Posterior vena cava (tissue), 2 donors: ENCODE measurements around the gene KL. TPM values are rescaled to one million over a fixed set of nuclear protein-coding genes. Genes with fewer than 3 reads are reported as not detected.

Experiments used
- DNase-seq: peaks from one replicate; pipeline ENCODE4 v3.0.0-alpha.2; 2020; ENCODE audit warnings: low spot score
- intact Hi-C, 2 donors: fragments of 100-400 bp; cut with DNase I; formaldehyde crosslinking; loops; one replicate each; pipeline versions ENCODE4 v1.14.1 to v1.14.2; 2022 to 2023
- total RNA-seq, 2 donors: library from RNA; stranded (reverse); fragmentation: NEBNext Ultra II Directional; extraction: Animal tissue kit (Norgen Biotek cat#: 25700); gene quantifications; one replicate each; pipeline ENCODE4 v1.2.1, GENCODE V29; 2021
- donor health status: DM: yes; HTN: yes; CAD: no.
- donor health status: DM: yes; HTN: yes; CAD: no.

KL gene
- total RNA-seq, 2 donors from 2014 or later, result 2.1 to 2.4 TPM

GRCh38 chr13:33000365-33000764 lies 15.9 kb upstream of the KL start:
- intact Hi-C loops, result no loop called here
- no peak for DNase-seq

- DNase-seq, result no peak
- intact Hi-C loops, result no loop called here
Measured at GRCh38 chr13:33003458-33004019, 12.7 kb upstream of the KL start.

- DNase-seq, result peak; percentile 85
- intact Hi-C loops, result no loop called here
Measured at GRCh38 chr13:33004511-33004910, 11.7 kb upstream of the KL start.

GRCh38 chr13:33006134-33006533 lies 10.1 kb upstream of the KL start:
- DNase-seq, result no peak
- intact Hi-C loops, result no loop called here

GRCh38 chr13:33006638-33007037 lies 9.6 kb upstream of the KL start:
- intact Hi-C loops, result no loop called here
- no peak for DNase-seq

- intact Hi-C loops, result no loop called here
- DNase-seq, result no peak
Measured at GRCh38 chr13:33007237-33007636, 9.0 kb upstream of the KL start.

- intact Hi-C loops, result no loop called here
Measured at GRCh38 chr13:33007950-33008349, 8.3 kb upstream of the KL start.

GRCh38 chr13:33008946-33009722 lies 7.1 kb upstream of the KL start:
- intact Hi-C loops, result no loop called here

More at GRCh38 chr13:33007950-33008349, 8.3 kb upstream of the KL start:
- no peak for DNase-seq

GRCh38 chr13:33011828-33012470 lies 4.3 kb upstream of the KL start:
- DNase-seq, result no peak
- intact Hi-C loops, result no loop called here

More at GRCh38 chr13:33008946-33009722, 7.1 kb upstream of the KL start:
- DNase-seq, result no peak

GRCh38 chr13:33014291-33014690 lies 1.9 kb upstream of the KL start:
- intact Hi-C loops, result no loop called here
- no peak for DNase-seq

- no peak for DNase-seq
- intact Hi-C loops, result no loop called here
Measured at GRCh38 chr13:33015241-33015668, 968 bp upstream of the KL start.

GRCh38 chr13:33015791-33016323 lies 366 bp upstream of the KL start:
- DNase-seq, result no peak
- intact Hi-C loops, result no loop called here

GRCh38 chr13:33017323-33017929 lies 1.2 kb downstream of the KL start:
- intact Hi-C loops, result no loop called here
- DNase-seq, result no peak

- no peak for DNase-seq
- intact Hi-C loops, result no loop called here
Measured at GRCh38 chr13:33018886-33019285, 2.7 kb downstream of the KL start.

GRCh38 chr13:33022986-33023385 lies 6.8 kb downstream of the KL start:
- no peak for DNase-seq
- intact Hi-C loops, result no loop called here

GRCh38 chr13:33025220-33025744 lies 9.1 kb downstream of the KL start:
- intact Hi-C loops, result no loop called here
- no peak for DNase-seq

- no peak for DNase-seq
- intact Hi-C loops, result no loop called here
Measured at GRCh38 chr13:33026489-33027152, 10.4 kb downstream of the KL start.

- DNase-seq, result no peak
- intact Hi-C loops, result no loop called here
Measured at GRCh38 chr13:33028620-33029019, 12.4 kb downstream of the KL start.

- intact Hi-C loops, result no loop called here
Measured at GRCh38 chr13:33031277-33031676, 15.1 kb downstream of the KL start.

More at GRCh38 chr13:33031277-33031676, 15.1 kb downstream of the KL start:
- no peak for DNase-seq
